MM.1S (cell line): Measurements from ENCODE around the gene ABHD15.

Experiments used
- DNase-seq: peaks from one replicate; pipeline ENCODE4 v3.0.0-alpha.2; 2015
- H2AFZ ChIP-seq: fragments of 300-600 bp; sonication (generic); 2 replicates; pipeline ENCODE4 v1.6.0; 2016; ENCODE audit warnings: antibody characterized with exemption, low read length
- H3F3A ChIP-seq: fragments of 300-600 bp; sonication (generic); 2 replicates; pipeline ENCODE4 v1.6.1; 2016; ENCODE audit warnings: mild to moderate bottlenecking, antibody characterized with exemption, low read length, moderate library complexity, mixed read lengths; ENCODE audit not compliant: insufficient read depth
- H3K27ac ChIP-seq: fragments of 300-600 bp; sonication (generic); 2 replicates; pipeline ENCODE4 v1.5.1; 2016; ENCODE audit warnings: mild to moderate bottlenecking, low read length
- H3K27me3 ChIP-seq: fragments of 300-600 bp; sonication (generic); replicated peaks from 2 replicates; pipeline ENCODE4 v1.6.0; 2016; ENCODE audit warnings: low read length; ENCODE audit not compliant: insufficient read depth
- H3K36me3 ChIP-seq: fragments of 300-600 bp; sonication (generic); replicated peaks from 2 replicates; pipeline ENCODE4 v1.6.1; 2016; ENCODE audit warnings: mild to moderate bottlenecking, low read length, mixed read lengths; ENCODE audit not compliant: insufficient read depth
- H3K4me1 ChIP-seq: fragments of 300-600 bp; sonication (generic); 2 replicates; pipeline ENCODE4 v1.6.1; 2016; ENCODE audit warnings: low read length, mixed read lengths
- H3K4me2 ChIP-seq: fragments of 300-600 bp; sonication (generic); 2 replicates; pipeline ENCODE4 v1.6.0; 2016; ENCODE audit warnings: low read depth, low read length
- H3K4me3 ChIP-seq: fragments of 300-600 bp; sonication (generic); 2 replicates; pipeline ENCODE4 v1.5.1; 2016; ENCODE audit warnings: low read length, mixed read lengths
- H3K79me2 ChIP-seq: fragments of 300-600 bp; sonication (generic); 2 replicates; pipeline ENCODE4 v1.6.1; 2016; ENCODE audit warnings: mixed run types, low read length, mixed read lengths
- H3K9ac ChIP-seq: fragments of 300-600 bp; sonication (generic); 2 replicates; pipeline ENCODE4 v1.6.1; 2016; ENCODE audit warnings: low read length, mixed read lengths
- H3K9me2 ChIP-seq: fragments of 300-600 bp; sonication (generic); replicated peaks from 2 replicates; pipeline ENCODE4 v1.6.1; 2016; ENCODE audit warnings: mild to moderate bottlenecking, low read length, mixed read lengths; ENCODE audit not compliant: insufficient read depth
- H3K9me3 ChIP-seq: fragments of 300-600 bp; sonication (generic); replicated peaks from 2 replicates; pipeline ENCODE4 v1.6.1; 2016; ENCODE audit warnings: mild to moderate bottlenecking, low read length, mixed read lengths; ENCODE audit not compliant: insufficient read depth
- H4K20me1 ChIP-seq: fragments of 300-600 bp; sonication (generic); 2 replicates; pipeline ENCODE4 v1.6.1; 2016; ENCODE audit warnings: mild to moderate bottlenecking, low read length, moderate library complexity, mixed read lengths; ENCODE audit not compliant: insufficient read depth
- EZH2 ChIP-seq: fragments of 300-600 bp; sonication (generic); optimal IDR thresholded peaks from 2 replicates; pipeline ENCODE3; 2017; ENCODE audit warnings: low read depth, mild to moderate bottlenecking, antibody characterized with exemption, low read length, mixed read lengths
- EZH2phosphoT487 ChIP-seq: fragments of 300-600 bp; sonication (generic); IDR thresholded peaks from 2 replicates; pipeline ENCODE4 v1.6.1; 2018; ENCODE audit warnings: antibody characterized with exemption, low read length
- TF ChIP-seq, protein P1 (sequence below): fragments of 300-600 bp; sonication (generic); IDR thresholded peaks from 2 replicates; pipeline ENCODE4 v1.5.1; 2016; ENCODE audit warnings: antibody characterized with exemption, low read length, mixed read lengths

Gene ABHD15

DNA sequence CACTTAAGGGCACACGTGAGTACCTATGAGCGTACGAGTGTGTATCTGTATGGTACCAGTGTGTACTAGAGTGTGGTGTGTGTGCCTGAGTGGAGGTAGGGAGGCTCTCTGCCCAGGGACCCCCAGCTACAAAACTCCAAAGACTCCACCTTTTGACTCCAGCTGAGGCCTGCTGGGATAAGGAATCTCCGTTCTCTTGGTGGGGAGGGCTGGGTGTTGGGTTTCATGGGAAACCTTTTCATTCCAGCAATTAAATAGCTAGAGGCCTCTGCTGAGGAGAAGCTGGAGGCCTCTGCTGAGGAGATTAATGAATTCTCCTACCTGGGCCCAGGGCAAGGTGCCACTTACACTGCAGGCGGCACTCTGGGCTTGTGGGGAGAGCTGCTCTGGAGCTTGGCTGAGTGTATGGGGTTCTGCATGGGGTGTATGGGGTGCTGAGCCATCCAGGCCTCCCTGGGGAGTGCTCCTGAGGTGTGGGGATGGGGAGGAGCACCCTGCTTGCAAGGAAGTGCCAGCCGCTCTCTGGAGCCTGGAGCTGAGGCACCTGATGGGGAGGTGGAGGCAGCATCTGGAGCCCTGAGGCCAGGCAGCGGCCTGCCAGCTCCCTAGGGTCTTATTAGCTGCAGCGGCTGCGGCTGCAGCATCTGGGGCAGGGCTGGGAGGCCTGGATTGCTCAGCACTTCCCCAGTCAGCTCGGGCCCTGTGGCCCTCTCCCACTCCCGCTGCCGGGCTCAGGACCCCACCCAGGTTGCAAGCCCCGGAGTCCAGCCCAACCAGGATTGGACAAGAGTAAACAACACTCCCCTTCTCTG is 30.7 kb upstream of the ABHD15 start:
- H3K9ac ChIP-seq: no peak overlapping the region
- no peak overlapping the region for H3K27ac ChIP-seq
- no peak overlapping the region for H2AFZ ChIP-seq
- DNase-seq: no peak
- TF ChIP-seq, protein P1, sequence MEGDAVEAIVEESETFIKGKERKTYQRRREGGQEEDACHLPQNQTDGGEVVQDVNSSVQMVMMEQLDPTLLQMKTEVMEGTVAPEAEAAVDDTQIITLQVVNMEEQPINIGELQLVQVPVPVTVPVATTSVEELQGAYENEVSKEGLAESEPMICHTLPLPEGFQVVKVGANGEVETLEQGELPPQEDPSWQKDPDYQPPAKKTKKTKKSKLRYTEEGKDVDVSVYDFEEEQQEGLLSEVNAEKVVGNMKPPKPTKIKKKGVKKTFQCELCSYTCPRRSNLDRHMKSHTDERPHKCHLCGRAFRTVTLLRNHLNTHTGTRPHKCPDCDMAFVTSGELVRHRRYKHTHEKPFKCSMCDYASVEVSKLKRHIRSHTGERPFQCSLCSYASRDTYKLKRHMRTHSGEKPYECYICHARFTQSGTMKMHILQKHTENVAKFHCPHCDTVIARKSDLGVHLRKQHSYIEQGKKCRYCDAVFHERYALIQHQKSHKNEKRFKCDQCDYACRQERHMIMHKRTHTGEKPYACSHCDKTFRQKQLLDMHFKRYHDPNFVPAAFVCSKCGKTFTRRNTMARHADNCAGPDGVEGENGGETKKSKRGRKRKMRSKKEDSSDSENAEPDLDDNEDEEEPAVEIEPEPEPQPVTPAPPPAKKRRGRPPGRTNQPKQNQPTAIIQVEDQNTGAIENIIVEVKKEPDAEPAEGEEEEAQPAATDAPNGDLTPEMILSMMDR: no peak
- TF ChIP-seq EZH2 (no peak), EZH2phosphoT487 (no peak)
- no peaks in the 10 kb centered on the region for H3K9me3 ChIP-seq
- H3K36me3 ChIP-seq: no peaks in the 10 kb centered on the region
- no peaks in the 10 kb centered on the region for H3K9me2 ChIP-seq
- H3K27me3 ChIP-seq: no peaks in the 10 kb centered on the region
- H4K20me1 ChIP-seq: no peaks in the 10 kb centered on the region
- no peak overlapping the region for H3K4me3 ChIP-seq
- H3F3A ChIP-seq: 0 out of 2 replicates have a peak, but pooled peaks cover 5% of the 10 kb centered on the region
- H3K4me1 ChIP-seq: peaks cover 21% of the 10 kb centered on the region
- no peaks in the 10 kb centered on the region for H3K79me2 ChIP-seq
- no peak overlapping the region for H3K4me2 ChIP-seq

DNA sequence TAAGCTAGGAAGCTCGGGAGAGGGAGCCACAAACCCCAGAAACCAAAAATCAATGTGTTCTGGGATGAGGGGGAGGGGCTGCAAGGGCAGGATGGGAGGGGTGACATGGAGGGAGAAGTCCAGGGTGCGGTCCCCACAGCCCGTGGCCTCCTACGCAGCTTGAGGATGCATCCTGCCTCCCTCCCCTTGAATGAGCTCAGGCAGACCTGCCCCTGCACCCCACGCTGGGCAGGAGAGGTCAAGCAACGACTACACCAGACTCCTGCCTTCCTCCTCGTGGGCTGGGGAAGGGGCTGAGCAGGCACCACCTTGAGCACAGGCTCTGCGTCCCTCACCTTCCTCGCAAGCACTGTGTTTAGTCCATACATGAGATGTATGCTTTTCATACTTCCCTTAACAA is 30.0 kb upstream of the ABHD15 start:
- Histone ChIP-seq H2AFZ (no peak overlapping the region), H3K4me3 (no peak overlapping the region)

DNA sequence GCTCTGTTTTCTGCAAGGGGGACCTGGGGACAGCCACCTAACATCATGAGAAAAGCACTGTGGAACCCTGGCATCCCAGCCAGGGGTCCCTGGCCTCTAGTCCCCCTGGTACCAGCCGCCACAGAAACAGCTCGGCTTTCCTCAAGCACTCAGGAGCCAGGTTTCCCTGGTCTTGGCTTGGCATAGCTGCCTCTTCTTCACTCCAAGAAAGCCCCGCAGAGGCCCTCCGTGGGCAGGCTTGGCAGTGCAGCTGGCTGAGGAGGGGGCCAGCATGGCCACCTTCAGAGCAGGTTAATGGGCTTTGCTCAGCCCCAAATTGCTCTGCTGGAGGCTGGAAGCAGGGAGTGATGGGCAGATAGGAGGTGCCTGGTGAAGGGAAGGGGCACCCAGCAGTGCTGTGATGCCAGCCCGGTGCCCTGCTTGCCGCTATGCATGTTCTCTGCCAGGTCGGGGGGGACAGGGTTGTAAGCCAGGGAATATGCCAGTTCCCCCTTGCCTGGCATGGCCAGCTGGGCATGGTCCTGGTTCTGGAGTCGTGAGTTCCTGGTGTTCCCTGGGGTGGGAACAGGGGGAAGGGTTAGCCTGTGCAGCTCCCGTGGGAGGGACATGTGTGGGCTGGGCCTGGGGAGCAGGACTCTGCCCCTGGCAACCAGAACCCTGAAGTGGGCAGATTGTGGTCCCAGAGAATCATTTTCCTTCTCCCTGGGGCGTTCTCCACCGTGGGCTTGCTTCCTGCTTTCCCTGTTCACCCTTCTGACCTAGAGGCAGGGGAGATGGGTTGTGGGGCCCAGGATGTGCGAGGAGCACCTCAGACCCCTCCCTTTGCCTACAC is 29.3 kb upstream of the ABHD15 start:
- no peak overlapping the region for H3K4me3 ChIP-seq
- no peaks in the 10 kb centered on the region for H3K79me2 ChIP-seq
- peaks cover 27% of the 10 kb centered on the region for H3K4me1 ChIP-seq
- no peak overlapping the region for H3K4me2 ChIP-seq
- no peaks in the 10 kb centered on the region for H3K9me3 ChIP-seq
- H3K36me3 ChIP-seq: no peaks in the 10 kb centered on the region
- H3K27me3 ChIP-seq: no peaks in the 10 kb centered on the region
- H4K20me1 ChIP-seq: no peaks in the 10 kb centered on the region
- peaks cover 11% of the 10 kb centered on the region; the same call in 1 of the 2 replicates for H3F3A ChIP-seq
- TF ChIP-seq, protein P1: no peak
- TF ChIP-seq EZH2phosphoT487 (no peak), EZH2 (no peak)
- DNase-seq: no peak
- H3K9ac ChIP-seq: no peak overlapping the region
- H3K27ac ChIP-seq: no peak overlapping the region
- no peak overlapping the region for H2AFZ ChIP-seq
- no peaks in the 10 kb centered on the region for H3K9me2 ChIP-seq

More for the DNA sequence above, 30.0 kb upstream of the ABHD15 start:
- Histone ChIP-seq H4K20me1 (no peaks in the 10 kb centered on the region), H3K9me3 (no peaks in the 10 kb centered on the region), H3K4me2 (no peak overlapping the region), H3K9ac (no peak overlapping the region), H3K36me3 (no peaks in the 10 kb centered on the region), H3K4me1 (peaks cover 29% of the 10 kb centered on the region), H3F3A (peaks cover 11% of the 10 kb centered on the region; the same call in 1 of the 2 replicates), H3K27me3 (no peaks in the 10 kb centered on the region), H3K9me2 (no peaks in the 10 kb centered on the region), H3K79me2 (no peaks in the 10 kb centered on the region), H3K27ac (no peak overlapping the region)
- no peak for DNase-seq
- TF ChIP-seq EZH2 (no peak), EZH2phosphoT487 (no peak)
- TF ChIP-seq, protein P1: no peak
